ENCODE measurements around the gene MEI4.
"Not testable (repeated sequence)": the region's sequence is repeated elsewhere in the genome, so short reads cannot be mapped to it uniquely, and the experiment has no call there.

Gene MEI4

GRCh38 chr6:77683515-77683914 is 30.7 kb downstream of the MEI4 start:
- no peak for DNase-seq

DNA sequence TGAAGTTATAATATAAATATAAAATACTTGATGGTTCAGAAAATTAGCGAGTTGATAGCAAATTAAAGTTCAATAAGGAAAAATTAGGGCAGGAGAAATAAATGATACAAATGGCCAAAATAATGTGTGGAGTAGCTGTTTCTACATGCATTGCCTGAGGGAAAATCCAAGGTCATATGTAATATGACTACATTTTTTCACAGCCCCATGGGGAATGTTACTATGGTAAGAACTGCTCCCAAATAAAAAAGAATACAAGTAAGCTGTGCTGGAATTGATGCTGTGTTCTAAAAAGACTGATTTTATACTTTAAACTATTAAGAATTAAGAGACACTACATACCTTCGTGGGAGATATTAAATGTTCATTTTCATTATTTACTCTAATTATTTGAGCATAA is 34.1 kb downstream of the MEI4 start:
- no peak for DNase-seq

- DNase-seq, result no peak
Observed at GRCh38 chr6:77688649-77689048, 35.8 kb downstream of the MEI4 start.

- DNase-seq, result not testable (repeated sequence)
Observed at GRCh38 chr6:77700095-77700494, 47.3 kb downstream of the MEI4 start.

DNA sequence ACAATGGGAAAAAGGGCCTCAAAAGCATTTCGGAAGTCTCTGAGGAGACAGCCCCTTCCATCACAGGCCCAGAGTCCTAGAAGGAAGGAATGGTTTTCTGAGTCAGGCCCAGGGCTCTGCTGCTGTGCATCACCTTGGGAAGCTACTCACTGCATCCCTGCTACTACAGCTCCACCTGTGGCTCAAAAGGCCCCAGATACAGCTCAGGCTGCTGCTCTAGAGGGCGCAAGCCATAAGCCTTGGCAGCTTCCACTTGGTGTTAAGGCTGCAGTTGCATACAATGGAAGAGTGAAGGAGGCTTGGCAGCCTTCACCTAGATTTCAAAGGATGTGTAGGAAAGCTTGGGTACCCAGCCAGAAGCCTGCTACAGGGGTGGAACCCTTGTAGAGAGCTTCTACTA is 54.8 kb downstream of the MEI4 start:
- no peak for DNase-seq

DNA sequence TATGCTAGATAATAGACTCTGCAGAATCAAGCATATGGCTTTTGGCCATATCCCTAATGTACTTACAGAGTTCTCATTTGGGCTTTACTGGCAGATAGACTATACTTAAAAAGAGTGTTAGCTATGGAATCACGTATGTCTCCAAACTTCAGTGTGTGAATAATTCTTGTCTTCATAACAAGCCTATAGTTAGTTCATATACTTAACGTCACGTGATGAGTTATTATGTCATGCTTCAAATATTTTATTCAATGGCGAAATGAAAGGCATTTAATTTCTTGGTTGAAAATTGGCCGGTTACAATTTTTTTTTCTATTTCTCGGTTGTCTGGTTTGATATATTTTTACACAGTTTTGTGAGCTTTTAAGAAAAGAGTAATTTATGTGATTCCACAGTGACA is 62.7 kb downstream of the MEI4 start:
- DNase-seq, result no peak

DNA sequence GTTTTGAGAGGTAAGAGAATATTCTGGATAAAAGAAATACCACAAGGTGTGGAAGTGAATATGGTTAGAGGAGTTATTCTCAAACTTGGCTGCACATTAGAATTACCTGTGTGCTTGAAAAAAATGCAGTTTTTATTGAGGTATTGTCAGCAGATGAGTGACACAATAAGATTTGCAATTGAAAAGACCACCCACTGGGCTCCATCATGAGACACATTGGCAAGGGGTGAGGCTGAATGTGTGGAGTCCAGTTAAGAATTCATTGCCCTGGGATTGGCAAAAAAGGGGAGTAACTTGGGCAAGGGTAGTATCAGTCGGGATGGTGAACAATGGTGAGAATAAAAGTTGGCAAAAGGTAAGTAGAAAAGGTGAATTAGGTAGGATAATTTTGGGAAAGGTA is 63.5 kb downstream of the MEI4 start:
- no peak for DNase-seq

GRCh38 chr6:77736010-77736409 is 83.2 kb downstream of the MEI4 start:
- DNase-seq, result not testable (repeated sequence)

- no peak for DNase-seq
Observed at GRCh38 chr6:77740380-77740779, 87.5 kb downstream of the MEI4 start.

DNA sequence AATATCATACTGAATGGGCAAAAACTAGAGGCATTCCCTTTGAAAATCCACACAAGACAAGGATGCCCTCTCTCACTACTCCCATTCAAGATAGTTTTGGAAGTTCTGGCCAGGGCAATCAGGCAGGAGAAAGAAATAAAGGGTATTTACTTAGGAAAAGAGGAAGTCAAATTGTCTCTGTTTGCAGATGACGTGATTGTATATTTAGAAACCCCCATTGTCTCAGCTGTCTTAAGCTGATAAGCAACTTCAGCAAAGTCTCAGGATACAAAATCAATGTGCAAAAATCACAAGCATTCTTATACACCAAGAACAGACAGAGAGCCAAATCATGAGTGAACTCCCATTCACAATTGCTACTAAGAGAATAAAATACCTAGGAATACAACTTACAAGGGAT is 99.3 kb downstream of the MEI4 start:
- not testable (repeated sequence) for DNase-seq

- no peak for DNase-seq
Observed at GRCh38 chr6:77762386-77762785, 109.5 kb downstream of the MEI4 start.

DNA sequence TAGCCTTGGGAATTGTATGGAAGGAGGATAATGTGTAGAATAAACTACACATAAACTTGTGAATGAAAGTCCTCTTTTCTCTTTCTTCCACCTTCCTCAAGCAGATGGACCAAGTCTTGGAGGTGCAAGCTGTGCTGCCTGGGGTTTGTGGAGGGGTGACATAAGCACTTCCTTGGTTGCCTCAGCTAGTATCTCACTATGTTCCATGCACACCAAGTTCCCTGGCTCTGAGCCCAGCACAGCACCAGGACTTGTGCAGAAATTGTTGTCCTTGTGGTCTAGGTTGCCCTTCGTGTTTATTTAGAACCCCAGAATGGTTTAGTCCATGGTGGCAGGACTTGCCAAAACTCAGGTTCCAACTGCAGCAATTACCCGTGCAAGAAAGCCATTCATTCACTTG is 110.3 kb downstream of the MEI4 start:
- DNase-seq, result no peak

DNA sequence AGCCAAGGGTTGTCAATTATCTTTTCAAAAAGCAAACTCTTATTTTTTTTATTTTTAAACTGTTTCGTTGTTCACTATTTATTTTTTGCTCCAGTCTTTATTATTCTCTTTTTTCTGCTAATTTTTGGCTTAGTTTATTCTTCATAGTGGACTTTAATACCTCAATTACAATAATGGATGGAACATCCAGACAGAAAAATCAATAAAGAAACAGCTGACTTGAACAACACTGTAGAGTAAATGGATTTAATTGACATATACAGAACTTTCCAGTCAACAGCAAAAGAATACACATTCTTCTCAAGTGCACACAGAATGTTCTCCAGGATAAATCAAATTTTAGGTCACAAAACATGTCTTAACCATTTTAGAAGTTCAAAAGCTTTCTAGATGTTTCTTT is 111.5 kb downstream of the MEI4 start:
- DNase-seq, result no peak

- no peak for DNase-seq
Observed at GRCh38 chr6:77773157-77773822, 120.5 kb downstream of the MEI4 start.

GRCh38 chr6:77774457-77774856 is 121.6 kb downstream of the MEI4 start:
- no peak for DNase-seq

- no peak for DNase-seq
Observed at GRCh38 chr6:77776441-77776840, 123.6 kb downstream of the MEI4 start.

GRCh38 chr6:77778527-77778926 is 125.7 kb downstream of the MEI4 start:
- DNase-seq, result no peak

- no peak for DNase-seq
Observed at GRCh38 chr6:77786935-77787629, 134.2 kb downstream of the MEI4 start.

DNA sequence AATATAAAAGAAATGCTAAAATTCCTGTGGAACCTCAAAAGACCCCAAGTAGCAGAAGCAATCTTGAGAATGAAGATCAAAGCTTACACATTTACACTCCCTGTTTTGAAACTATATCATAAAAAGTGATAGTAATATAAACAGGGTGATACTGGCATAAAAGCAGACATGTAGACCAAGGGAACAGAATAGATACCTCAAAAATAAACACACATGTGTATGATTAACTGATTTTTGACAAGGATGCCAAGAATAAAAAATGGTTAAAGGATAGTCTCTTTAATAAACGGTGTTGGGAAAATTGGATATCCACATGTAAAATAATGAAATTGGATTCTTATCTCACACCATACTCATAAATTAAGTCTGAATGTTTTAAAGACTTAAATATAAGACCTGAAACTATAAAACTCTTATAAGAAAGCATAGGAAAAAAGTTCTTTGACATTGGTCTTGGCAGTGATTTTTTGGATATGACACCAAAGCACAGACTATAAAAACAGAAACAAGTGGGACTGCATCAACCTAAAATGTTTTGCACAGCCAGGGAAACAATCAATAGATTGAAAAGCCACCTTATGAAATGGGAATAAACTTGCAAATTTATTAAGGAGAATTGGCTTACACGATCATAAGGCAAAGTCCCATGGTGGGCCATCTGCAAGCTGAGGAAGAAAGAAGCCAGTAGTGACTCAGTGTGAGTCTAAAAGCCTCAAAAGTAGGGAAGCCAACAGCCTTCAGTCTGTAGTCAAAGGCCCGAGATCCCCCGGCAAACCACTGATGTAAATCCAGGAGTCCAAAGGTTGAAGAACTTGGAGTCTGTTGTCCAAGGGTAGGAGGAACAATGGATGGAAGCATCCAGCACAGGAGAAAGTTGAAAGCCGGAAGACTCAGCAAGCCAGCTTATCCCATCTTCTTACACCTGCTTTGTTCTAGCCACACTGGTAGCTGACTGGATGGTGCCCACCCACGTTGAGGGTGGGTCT is 144.3 kb downstream of the MEI4 start:
- no peak for DNase-seq

DNA sequence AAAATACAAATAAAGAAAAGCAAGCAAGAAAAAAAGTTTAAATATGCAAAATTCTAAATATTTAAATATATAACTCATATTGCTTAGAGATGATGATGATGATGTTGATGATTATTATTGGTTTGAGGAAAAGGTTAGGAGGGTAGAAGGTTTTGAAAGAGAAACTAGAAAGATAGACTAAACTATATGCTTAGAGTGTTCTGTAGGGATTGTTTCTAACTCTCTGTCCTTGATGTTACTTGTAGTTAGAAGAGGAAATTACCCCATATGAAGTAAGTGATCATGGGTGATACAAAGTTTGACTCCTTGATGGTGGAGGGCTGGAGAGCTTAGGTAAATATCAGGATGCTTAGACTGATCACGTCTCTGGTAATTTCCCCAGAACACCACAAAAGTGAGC is 159.5 kb downstream of the MEI4 start:
- DNase-seq, result no peak

- DNase-seq, result no peak
Observed at GRCh38 chr6:77813090-77813489, 160.3 kb downstream of the MEI4 start.

DNA sequence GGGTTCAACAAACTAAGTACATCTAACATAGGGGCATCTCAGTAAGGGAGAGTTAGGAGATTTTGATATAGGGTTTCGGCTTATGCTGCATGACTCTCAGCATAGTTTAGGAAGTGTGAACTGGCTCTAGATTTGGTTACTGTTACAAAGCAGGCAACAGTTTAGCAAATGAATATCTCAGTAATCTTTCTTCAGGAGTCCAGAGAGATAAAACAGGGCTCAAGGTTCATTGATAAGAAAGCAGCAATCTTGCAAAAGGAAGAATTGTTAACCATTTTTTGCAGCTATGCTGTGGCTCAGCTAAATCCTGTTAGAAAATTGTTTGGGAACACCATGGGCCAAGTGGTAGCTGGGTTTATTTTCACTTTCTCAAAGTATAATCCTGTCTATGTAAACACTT is 161.3 kb downstream of the MEI4 start:
- DNase-seq, result no peak

DNA sequence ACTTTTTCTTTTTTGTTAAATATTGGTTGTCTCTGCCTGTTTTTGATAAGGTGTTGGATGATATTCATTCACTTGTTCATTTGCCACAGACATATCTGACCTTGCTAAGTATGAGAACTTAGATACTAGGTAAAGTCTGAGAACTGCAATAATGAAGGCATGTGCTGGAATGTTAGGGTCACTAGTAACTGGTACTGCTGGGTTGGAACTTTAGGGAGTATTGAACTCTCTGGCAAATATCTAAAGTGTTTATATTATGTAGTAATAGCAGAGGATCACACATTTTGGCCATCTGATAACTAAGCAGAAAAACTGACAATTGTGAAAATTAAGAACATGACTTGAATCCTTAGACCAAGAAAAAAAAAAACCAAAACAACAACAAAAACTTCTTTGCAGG is 162.7 kb downstream of the MEI4 start:
- no peak for DNase-seq

All from right forelimb (tissue), 1 donor.